B cell (primary cell): ENCODE data around the gene NPC2. TPM values are rescaled to one million over a fixed set of nuclear protein-coding genes. Genes with fewer than 3 reads are reported as not detected.
A peak's percentile ranks its signal among the peaks of the same experiment; 100 is the strongest.

Experiments
- ATAC-seq: fragments of 200-7000 bp; cut with Tn5 transposase; one replicate; pipeline ENCODE4 v1.10.0; 2021; ENCODE audit warnings: low read depth, mild to moderate bottlenecking, moderate number of reproducible peaks, moderate library complexity
- CTCF ChIA-PET: fragments of 350-600 bp; sonication (Branson Sonifier 250); formaldehyde crosslinking; loops from one replicate; lab custom pipeline; 2021; ENCODE audit warnings: antibody characterized with exemption, inconsistent platforms; lab: Charles Lee
- POLR2A ChIA-PET: fragments of 350-600 bp; sonication (Branson Sonifier 250); formaldehyde crosslinking; loops from one replicate; lab custom pipeline; 2021; ENCODE audit warnings: antibody characterized with exemption; lab: Charles Lee
- DNase-seq: peaks from one replicate; pipeline ENCODE4 v3.0.0; 2013
- H2AFZ ChIP-seq: 2 replicates; pipeline ENCODE4 v1.6.1; 2012; ENCODE audit warnings: mild to moderate bottlenecking, low read depth, low read length; ENCODE audit not compliant: insufficient read depth, poor library complexity, severe bottlenecking
- H3K27ac ChIP-seq, 2 donors: 1 replicate in 1 of 2; 2 replicates in 1 of 2; pipeline ENCODE4 v1.5.1; 2012 to 2013; ENCODE audit warnings: low read length in 2 of 2, mild to moderate bottlenecking in 2 of 2, moderate library complexity in 1 of 2
- H3K27me3 ChIP-seq, 4 experiments: fragments of 200-600 bp in 1 of 4; sonication (generic) in 1 of 4; replicated peaks in 1 of 4; 1 replicate in 2 of 4; 2 replicates in 2 of 4; pipeline versions ENCODE4 v1.6.1 to v1.7.0; 2013 to 2016; ENCODE audit warnings: low read length in 3 of 4, mild to moderate bottlenecking in 2 of 4, mixed read lengths in 1 of 4, moderate library complexity in 1 of 4; ENCODE audit not compliant: insufficient read depth in 4 of 4, control insufficient read depth in 3 of 4; ENCODE audit errors: control extremely low read depth in 1 of 4
- H3K36me3 ChIP-seq, 2 experiments: replicated peaks in 1 of 2; 1 replicate in 1 of 2; 2 replicates in 1 of 2; pipeline versions ENCODE4 v1.6.1 to v1.7.1; 2013; ENCODE audit warnings: low read length in 1 of 2; ENCODE audit not compliant: insufficient read depth in 2 of 2, control insufficient read depth in 1 of 2; ENCODE audit errors: control extremely low read depth in 1 of 2, extremely low read depth in 1 of 2
- H3K4me1 ChIP-seq, 2 donors: fragments of 200-600 bp in 1 of 2; sonication (generic) in 1 of 2; 1 replicate in 1 of 2; 2 replicates in 1 of 2; pipeline versions ENCODE4 v1.5.1 to v1.6.1; 2013 to 2017; ENCODE audit warnings: low read length in 2 of 2; ENCODE audit not compliant: control insufficient read depth in 2 of 2, insufficient read depth in 2 of 2
- H3K4me2 ChIP-seq: replicated peaks from 2 replicates; pipeline ENCODE3; 2012; ENCODE audit warnings: mild to moderate bottlenecking, low read depth, low read length; ENCODE audit not compliant: poor library complexity, severe bottlenecking
- H3K4me3 ChIP-seq, 5 experiments: fragments of 200-600 bp in 1 of 5; sonication (generic) in 1 of 5; 1 replicate in 3 of 5; 2 replicates in 2 of 5; pipeline versions ENCODE4 v1.5.1 to v1.7.0; 2011 to 2016; ENCODE audit warnings: low read length in 4 of 5, mild to moderate bottlenecking in 4 of 5, low read depth in 2 of 5, control low read depth in 1 of 5, moderate library complexity in 1 of 5; ENCODE audit not compliant: insufficient read depth in 1 of 5; ENCODE audit errors: control extremely low read depth in 1 of 5, extremely low read depth in 1 of 5
- H3K79me2 ChIP-seq: fragments of 200-600 bp; sonication (generic); one replicate; pipeline ENCODE4 v1.6.0; 2016; ENCODE audit warnings: low read length; ENCODE audit not compliant: control insufficient read depth, insufficient read depth
- H3K9ac ChIP-seq: fragments of 200-600 bp; sonication (generic); 2 replicates; pipeline ENCODE4 v1.6.1; 2017; ENCODE audit warnings: mild to moderate bottlenecking, low read length, moderate library complexity
- H3K9me3 ChIP-seq, 3 donors: one replicate each; pipeline versions ENCODE4 v1.6.1 to v1.7.1; 2013; ENCODE audit warnings: low read length in 2 of 3; ENCODE audit not compliant: control insufficient read depth in 2 of 3, insufficient read depth in 1 of 3; ENCODE audit errors: control extremely low read depth in 1 of 3
- H4K20me1 ChIP-seq: 2 replicates; pipeline ENCODE4 v1.6.0; 2012; ENCODE audit warnings: mild to moderate bottlenecking, low read length; ENCODE audit not compliant: insufficient read depth, control insufficient read depth, poor library complexity, severe bottlenecking
- H3K27ac Mint-ChIP-seq: one replicate; pipeline ENCODE4 v1.8.0; 2021; ENCODE audit warnings: mixed read lengths
- H3K27me3 Mint-ChIP-seq: one replicate; pipeline ENCODE4 v1.8.0; 2021; ENCODE audit warnings: mixed read lengths
- H3K4me1 Mint-ChIP-seq: one replicate; pipeline ENCODE4 v1.8.0; 2021; ENCODE audit warnings: mixed read lengths
- H3K4me3 Mint-ChIP-seq: one replicate; pipeline ENCODE4 v1.8.0; 2021; ENCODE audit warnings: mixed read lengths
- H3K9me3 Mint-ChIP-seq: one replicate; pipeline ENCODE4 v1.8.0; 2022; ENCODE audit warnings: mixed read lengths; ENCODE audit not compliant: insufficient read depth
- EZH2 ChIP-seq: IDR thresholded peaks from 2 replicates; pipeline ENCODE4 v1.6.1; 2012; ENCODE audit warnings: borderline replicate concordance, low read depth, mild to moderate bottlenecking, moderate library complexity, low read length; ENCODE audit not compliant: insufficient read depth, poor library complexity, severe bottlenecking
- WGBS: methylation state at CpG from one replicate; pipeline ENCODE4 v1.1.5; 2013; ENCODE audit warnings: missing lambda C conversion rate; ENCODE audit not compliant: insufficient coverage; 5-methylcytosine and 5-hydroxymethylcytosine counted together
- intact Hi-C: fragments of 100-400 bp; cut with micrococcal nuclease; formaldehyde crosslinking; loops from one replicate; pipeline ENCODE4 v1.10.0; 2022
- polyA minus RNA-seq: library from RNA; depleted of rRNA, polyadenylated mRNA; stranded (reverse); fragments of >200 nt; gene quantifications from 2 replicates; pipeline ENCODE4 v1.2.3, GENCODE V29; 2012
- polyA plus RNA-seq: library from polyadenylated mRNA; depleted of rRNA; stranded (reverse); fragments of >200 nt; gene quantifications from 2 replicates; pipeline ENCODE4 v1.2.3, GENCODE V29; 2012
- total RNA-seq, 2 donors: library from RNA; stranded (reverse); fragments of 120-200 nt in 1 of 2; gene quantifications; 1 replicate in 1 of 2; 2 replicates in 1 of 2; pipeline versions ENCODE4 v1.2.3 to v1.2.4, GENCODE V29; 2013 to 2022
- TF ChIP-seq, protein P1 (sequence below): fragments of 200-600 bp; IDR thresholded peaks from one replicate; pipeline ENCODE4 v1.8.0; 2022; ENCODE audit warnings: antibody characterized with exemption, mild to moderate bottlenecking

The NPC2 gene
- total RNA-seq, result 93.8 and 95.3 TPM in 2 replicates
- total RNA-seq (2013), result 95.4 TPM
- polyA plus RNA-seq, result 150 and 154 TPM in 2 replicates
- 97.3 and 100 TPM in 2 replicates for polyA minus RNA-seq

DNA sequence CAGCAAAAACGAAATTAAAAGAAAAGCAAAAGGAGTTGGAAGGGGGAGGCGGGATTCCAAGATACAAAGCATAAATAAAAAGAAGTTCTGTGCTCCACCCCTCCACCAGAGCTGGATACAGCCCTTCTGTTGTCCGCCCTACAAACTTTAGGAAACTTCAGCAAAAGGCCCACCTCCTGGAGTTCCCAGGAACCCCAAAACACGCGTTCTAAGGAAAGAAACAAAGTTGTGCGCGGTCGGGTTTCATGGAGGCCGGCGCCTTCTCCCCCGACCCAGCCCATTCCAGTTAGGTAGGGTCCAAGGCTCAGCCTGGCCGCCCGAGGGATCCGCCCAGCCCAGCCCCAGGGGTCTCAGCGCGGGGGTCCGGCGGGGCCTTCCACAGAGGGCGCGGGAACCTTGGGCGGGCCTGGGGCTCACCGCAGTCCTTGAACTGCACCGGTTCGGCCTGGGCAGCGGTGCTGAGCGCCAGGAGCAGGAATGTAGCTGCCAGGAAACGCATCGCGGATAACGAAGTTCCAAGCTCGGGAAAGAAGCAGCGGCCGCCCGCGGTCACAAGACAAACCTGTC lies at the start of gene NPC2:
NPC2 (minus strand) TSS at position 530 of the 567 bp plus-strand sequence; CDS start at position 499, 31 bp downstream.
- Histone ChIP-seq H3K79me2 (peaks cover 45% of the 10 kb centered on the region), H4K20me1 (peaks cover 7% of the 10 kb centered on the region), H3K4me2 (peak within 1 kb of the TSS; percentile 95), H2AFZ (peak within 1 kb of the TSS; percentile 100), H3K9ac (peak within 1 kb of the TSS; percentile 97), H3K4me3 (peak within 1 kb of the TSS; percentile 87 to 98 (median 94)), H3K27me3 (no peaks in the 10 kb centered on the region), H3K4me1 (peaks cover 18 to 27% of the 10 kb centered on the region in 2 donors), H3K36me3 (peaks cover 0 to 2% of the 10 kb centered on the region in 2 experiments), H3K27ac (peak within 1 kb of the TSS; percentile 74 to 97), H3K9me3 (no peaks in the 10 kb centered on the region)
- Mint-ChIP-seq H3K4me3 (no peak within 1 kb of the TSS), H3K9me3 (no peaks in the 10 kb centered on the region), H3K27me3 (no peaks in the 10 kb centered on the region), H3K4me1 (peaks cover 33% of the 10 kb centered on the region), H3K27ac (peak within 1 kb of the TSS; percentile 83)
- ChIA-PET POLR2A (interaction anchor here (1.2 to 2.1 kb wide), 2 partner anchors 91 to 134 kb away, joined by 3 to 13 read pairs; no protein-coding TSS in a partner anchor), CTCF (interaction anchor here (0.7 to 2.1 kb wide), 10 partner anchors 9 to 138 kb away, joined by 3 to 9 read pairs (median 4); no protein-coding TSS in a partner anchor)
- DNase-seq (peak; percentile 51), ATAC-seq (no peak)
- under 1% methylated on average over 33 of the region's 35 CpGs for WGBS
- intact Hi-C loops, result loop anchor here (1.0 to 5.0 kb wide), 8 partner anchors 91 to 1168 kb away; partner anchors contain the start of genes AREL1, ERG28, FCF1 and TTLL5
- TF ChIP-seq EZH2, result no peak
- TF ChIP-seq, protein P1, sequence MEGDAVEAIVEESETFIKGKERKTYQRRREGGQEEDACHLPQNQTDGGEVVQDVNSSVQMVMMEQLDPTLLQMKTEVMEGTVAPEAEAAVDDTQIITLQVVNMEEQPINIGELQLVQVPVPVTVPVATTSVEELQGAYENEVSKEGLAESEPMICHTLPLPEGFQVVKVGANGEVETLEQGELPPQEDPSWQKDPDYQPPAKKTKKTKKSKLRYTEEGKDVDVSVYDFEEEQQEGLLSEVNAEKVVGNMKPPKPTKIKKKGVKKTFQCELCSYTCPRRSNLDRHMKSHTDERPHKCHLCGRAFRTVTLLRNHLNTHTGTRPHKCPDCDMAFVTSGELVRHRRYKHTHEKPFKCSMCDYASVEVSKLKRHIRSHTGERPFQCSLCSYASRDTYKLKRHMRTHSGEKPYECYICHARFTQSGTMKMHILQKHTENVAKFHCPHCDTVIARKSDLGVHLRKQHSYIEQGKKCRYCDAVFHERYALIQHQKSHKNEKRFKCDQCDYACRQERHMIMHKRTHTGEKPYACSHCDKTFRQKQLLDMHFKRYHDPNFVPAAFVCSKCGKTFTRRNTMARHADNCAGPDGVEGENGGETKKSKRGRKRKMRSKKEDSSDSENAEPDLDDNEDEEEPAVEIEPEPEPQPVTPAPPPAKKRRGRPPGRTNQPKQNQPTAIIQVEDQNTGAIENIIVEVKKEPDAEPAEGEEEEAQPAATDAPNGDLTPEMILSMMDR, result no peak

DNA sequence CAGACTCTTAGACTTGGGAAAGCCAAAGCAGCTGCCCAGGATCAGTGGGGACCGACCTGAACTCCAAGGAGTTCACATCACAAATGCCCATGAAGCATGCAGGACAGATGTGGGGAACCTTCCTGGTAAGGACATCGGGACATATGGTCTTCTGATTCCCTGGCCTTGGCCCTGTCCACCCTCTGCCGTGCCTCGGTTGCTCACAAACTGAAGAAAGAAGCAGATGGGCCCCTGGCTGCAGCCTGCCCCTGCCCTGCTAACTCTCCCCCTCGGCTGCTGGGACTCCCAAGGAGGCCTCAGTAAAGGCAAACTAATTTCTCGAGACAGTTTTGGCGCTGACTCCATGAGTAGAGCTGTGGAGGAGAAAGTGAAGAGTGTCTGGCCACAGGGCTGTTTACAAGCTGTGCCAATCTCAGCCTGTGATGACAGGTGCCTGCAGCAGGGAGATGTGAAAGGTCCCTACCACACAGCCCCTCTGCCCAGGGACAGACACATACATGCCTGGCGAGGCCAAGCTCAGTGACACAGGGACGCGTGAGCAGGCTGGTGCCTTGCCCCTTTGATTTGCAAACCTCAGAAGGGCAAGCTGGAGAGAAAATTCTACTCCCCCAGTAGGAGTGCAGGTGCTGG lies 49.1 kb upstream of the NPC2 start:
- Mint-ChIP-seq H3K27ac (no peak overlapping the region), H3K27me3 (peaks cover 14% of the 10 kb centered on the region), H3K4me3 (no peak overlapping the region), H3K4me1 (no peaks in the 10 kb centered on the region), H3K9me3 (no peaks in the 10 kb centered on the region)
- ATAC-seq (no peak), DNase-seq (no peak)
- H4K20me1 ChIP-seq, result no peaks in the 10 kb centered on the region
- H3K9me3 ChIP-seq, result no peaks in the 10 kb centered on the region
- CTCF ChIA-PET, result no interaction called here
- intact Hi-C loops, result no loop called here
- no peaks in the 10 kb centered on the region for H3K27me3 ChIP-seq
- H3K36me3 ChIP-seq, result no peaks in the 10 kb centered on the region
- no peaks in the 10 kb centered on the region for H3K4me1 ChIP-seq
- no peak overlapping the region for H2AFZ ChIP-seq
- POLR2A ChIA-PET, result no interaction called here
- no peak overlapping the region for H3K4me2 ChIP-seq
- no peaks in the 10 kb centered on the region for H3K79me2 ChIP-seq
- H3K4me3 ChIP-seq, result no peak overlapping the region
- H3K27ac ChIP-seq, result no peak overlapping the region
- TF ChIP-seq EZH2, result no peak
- TF ChIP-seq, protein P1, result no peak
- WGBS, result 93% methylated on average over 10 of the region's 10 CpGs
- H3K9ac ChIP-seq, result no peak overlapping the region
